SU-DHL-6 (cell line): ENCODE results near the gene MAGED1.

ENCODE experiments used
- H2AFZ ChIP-seq: fragments of 200-600 bp; sonication (generic); 2 replicates; pipeline ENCODE4 v1.6.1; 2014; ENCODE audit warnings: low read depth, mild to moderate bottlenecking, moderate library complexity, mixed read lengths, antibody characterized with exemption, low read length; ENCODE audit not compliant: severe bottlenecking
- H3F3A ChIP-seq: fragments of 200-600 bp; shearing (Covaris generic); 2 replicates; pipeline ENCODE4 v1.6.0; 2016; ENCODE audit warnings: antibody characterized with exemption, mild to moderate bottlenecking; ENCODE audit not compliant: insufficient read depth
- H3K27ac ChIP-seq: fragments of 200-600 bp; sonication (generic); 2 replicates; pipeline ENCODE4 v1.5.1; 2016; ENCODE audit warnings: low read depth, mild to moderate bottlenecking, low read length, moderate library complexity, mixed read lengths
- H3K27me3 ChIP-seq: fragments of 200-600 bp; sonication (generic), shearing (Covaris generic); 2 replicates; pipeline ENCODE4 v1.6.0; 2014; ENCODE audit warnings: mild to moderate bottlenecking, low read length
- H3K36me3 ChIP-seq: fragments of 200-600 bp; sonication (generic); 2 replicates; pipeline ENCODE4 v1.6.1; 2014; ENCODE audit warnings: mild to moderate bottlenecking, low read length, mixed read lengths
- H3K4me2 ChIP-seq: fragments of 300-600, 200-600 bp; shearing (Covaris generic), sonication (generic); 2 replicates; pipeline ENCODE4 v1.6.0; 2014; ENCODE audit warnings: low read length, low read depth, mild to moderate bottlenecking; ENCODE audit not compliant: poor library complexity, severe bottlenecking
- H3K4me3 ChIP-seq: fragments of 200-600 bp; sonication (generic); 2 replicates; pipeline ENCODE4 v1.5.1; 2014; ENCODE audit warnings: antibody characterized with exemption, low read length, mild to moderate bottlenecking, mixed read lengths; ENCODE audit not compliant: insufficient read depth, poor library complexity, severe bottlenecking
- H3K79me2 ChIP-seq: fragments of 200-600 bp; sonication (generic); 2 replicates; pipeline ENCODE4 v1.6.1; 2014; ENCODE audit warnings: mild to moderate bottlenecking, low read length, moderate library complexity; ENCODE audit not compliant: insufficient read depth
- H3K9ac ChIP-seq: fragments of 200-600 bp; sonication (generic); 2 replicates; pipeline ENCODE4 v1.7.0; 2014; ENCODE audit warnings: mild to moderate bottlenecking, low read length
- H3K9me2 ChIP-seq: fragments of 200-600 bp; sonication (generic); replicated peaks from 2 replicates; pipeline ENCODE4 v1.6.1; 2014; ENCODE audit warnings: low read length; ENCODE audit not compliant: insufficient read depth
- H3K9me3 ChIP-seq: fragments of 200-600 bp; sonication (generic); 2 replicates; pipeline ENCODE4 v1.6.1; 2014; ENCODE audit warnings: low read length, mixed read lengths; ENCODE audit not compliant: insufficient read depth
- H4K20me1 ChIP-seq: fragments of 200-600 bp; sonication (generic); 2 replicates; pipeline ENCODE4 v1.6.1; 2014; ENCODE audit warnings: low read depth, mild to moderate bottlenecking, antibody characterized with exemption, low read length, moderate library complexity, mixed read lengths
- EZH2phosphoT487 ChIP-seq: fragments of 200-600 bp; sonication (generic), shearing (Covaris generic); conservative IDR thresholded peaks from 2 replicates; pipeline ENCODE4 v1.6.1; 2018; ENCODE audit warnings: mild to moderate bottlenecking, antibody characterized with exemption, low read length, moderate library complexity, mixed read lengths
- TF ChIP-seq, protein P1 (sequence below): fragments of 200-600 bp; sonication (generic); IDR thresholded peaks from one replicate; pipeline ENCODE4 v1.5.1; 2017; ENCODE audit warnings: antibody characterized with exemption, mild to moderate bottlenecking, low read length, moderate library complexity; ENCODE audit not compliant: insufficient read depth, poor library complexity, severe bottlenecking

Gene MAGED1

DNA sequence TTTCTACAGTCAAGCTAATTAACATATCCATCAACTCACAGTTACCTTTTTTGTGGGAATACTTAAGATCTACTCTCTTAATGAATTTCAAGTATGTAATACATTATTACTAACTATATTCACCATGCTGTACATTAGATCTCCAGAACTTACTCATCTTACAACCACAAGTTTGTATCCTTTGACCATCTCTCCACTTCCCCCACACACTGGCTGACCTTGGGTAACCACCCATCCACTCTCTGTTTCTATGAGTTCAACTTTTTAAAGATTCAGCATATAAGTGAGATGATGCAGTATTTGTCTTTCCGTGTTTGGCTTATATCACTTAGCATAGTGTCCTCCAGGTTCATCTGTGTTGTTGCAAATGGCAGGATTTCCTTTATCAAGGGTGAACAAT, 30.5 kb upstream of the MAGED1 start:
- H3K9me3 ChIP-seq: no peaks in the 10 kb centered on the region
- H3K9ac ChIP-seq: no peak overlapping the region
- no peak overlapping the region for H2AFZ ChIP-seq
- H4K20me1 ChIP-seq: no peaks in the 10 kb centered on the region
- no peak overlapping the region for H3K27ac ChIP-seq
- H3K27me3 ChIP-seq: no peaks in the 10 kb centered on the region
- no peak overlapping the region for H3K4me3 ChIP-seq
- H3K9me2 ChIP-seq: no peaks in the 10 kb centered on the region
- H3K79me2 ChIP-seq: peaks cover 38% of the 10 kb centered on the region; the same call in 1 of the 2 replicates
- TF ChIP-seq, protein P1, sequence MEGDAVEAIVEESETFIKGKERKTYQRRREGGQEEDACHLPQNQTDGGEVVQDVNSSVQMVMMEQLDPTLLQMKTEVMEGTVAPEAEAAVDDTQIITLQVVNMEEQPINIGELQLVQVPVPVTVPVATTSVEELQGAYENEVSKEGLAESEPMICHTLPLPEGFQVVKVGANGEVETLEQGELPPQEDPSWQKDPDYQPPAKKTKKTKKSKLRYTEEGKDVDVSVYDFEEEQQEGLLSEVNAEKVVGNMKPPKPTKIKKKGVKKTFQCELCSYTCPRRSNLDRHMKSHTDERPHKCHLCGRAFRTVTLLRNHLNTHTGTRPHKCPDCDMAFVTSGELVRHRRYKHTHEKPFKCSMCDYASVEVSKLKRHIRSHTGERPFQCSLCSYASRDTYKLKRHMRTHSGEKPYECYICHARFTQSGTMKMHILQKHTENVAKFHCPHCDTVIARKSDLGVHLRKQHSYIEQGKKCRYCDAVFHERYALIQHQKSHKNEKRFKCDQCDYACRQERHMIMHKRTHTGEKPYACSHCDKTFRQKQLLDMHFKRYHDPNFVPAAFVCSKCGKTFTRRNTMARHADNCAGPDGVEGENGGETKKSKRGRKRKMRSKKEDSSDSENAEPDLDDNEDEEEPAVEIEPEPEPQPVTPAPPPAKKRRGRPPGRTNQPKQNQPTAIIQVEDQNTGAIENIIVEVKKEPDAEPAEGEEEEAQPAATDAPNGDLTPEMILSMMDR: no peak
- TF ChIP-seq EZH2phosphoT487: no peak
- H3K4me2 ChIP-seq: no peak overlapping the region
- H3F3A ChIP-seq: no peaks in the 10 kb centered on the region
- no peaks in the 10 kb centered on the region for H3K36me3 ChIP-seq

DNA sequence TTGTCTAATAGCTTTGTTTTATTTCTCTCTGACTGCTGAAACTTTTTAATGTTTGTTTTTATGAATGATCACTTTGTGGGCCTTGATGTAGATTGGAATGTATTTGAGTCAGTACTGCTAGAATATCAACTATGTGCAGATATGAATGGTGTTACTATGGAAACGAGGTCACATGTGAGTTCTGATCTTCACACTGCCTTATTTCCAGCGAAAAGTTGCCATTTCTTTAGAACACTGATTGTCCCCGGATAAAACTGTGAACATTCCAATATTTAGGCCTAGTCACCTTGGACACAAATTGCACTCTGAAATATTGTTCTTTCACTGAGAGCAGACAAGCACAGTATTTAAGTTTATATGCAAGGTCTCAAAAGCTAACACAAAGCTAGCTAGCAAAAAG, 27.2 kb upstream of the MAGED1 start:
- H3K36me3 ChIP-seq: no peaks in the 10 kb centered on the region
- no peak overlapping the region for H3K4me3 ChIP-seq
- no peak overlapping the region for H3K9ac ChIP-seq
- H3K9me3 ChIP-seq: no peaks in the 10 kb centered on the region
- no peak overlapping the region for H3K27ac ChIP-seq
- TF ChIP-seq EZH2phosphoT487: no peak
- TF ChIP-seq, protein P1: no peak
- H3K9me2 ChIP-seq: no peaks in the 10 kb centered on the region
- H2AFZ ChIP-seq: no peak overlapping the region
- H3F3A ChIP-seq: no peaks in the 10 kb centered on the region
- H3K79me2 ChIP-seq: peaks cover 46% of the 10 kb centered on the region; the same call in 1 of the 2 replicates
- H3K27me3 ChIP-seq: no peaks in the 10 kb centered on the region
- no peaks in the 10 kb centered on the region for H4K20me1 ChIP-seq
- H3K4me2 ChIP-seq: no peak overlapping the region

DNA sequence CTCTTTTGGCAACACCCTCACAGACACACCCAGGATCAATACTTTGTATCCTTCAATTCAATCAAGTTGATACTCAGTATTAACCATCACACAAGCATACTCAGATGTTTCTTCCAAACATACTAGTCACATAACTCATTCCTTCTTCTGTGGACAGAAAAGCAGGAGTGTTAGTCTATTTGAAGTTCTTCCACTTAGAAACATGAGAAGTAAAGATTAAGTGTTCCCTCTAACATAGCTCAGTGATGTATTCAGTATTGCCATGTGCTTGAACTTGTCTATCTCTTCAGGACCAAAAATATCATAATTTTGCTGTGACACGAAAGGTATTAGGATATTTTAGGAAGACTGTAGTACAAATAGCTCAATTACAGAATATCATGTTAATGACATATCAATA, 25.8 kb upstream of the MAGED1 start:
- H3K4me2 ChIP-seq: no peak overlapping the region
- H3K9ac ChIP-seq: no peak overlapping the region
- H3K36me3 ChIP-seq: no peaks in the 10 kb centered on the region
- H3K27me3 ChIP-seq: no peaks in the 10 kb centered on the region
- no peak for TF ChIP-seq EZH2phosphoT487
- TF ChIP-seq, protein P1: no peak
- H4K20me1 ChIP-seq: no peaks in the 10 kb centered on the region
- H2AFZ ChIP-seq: no peak overlapping the region
- peaks cover 37% of the 10 kb centered on the region; the same call in 1 of the 2 replicates for H3K79me2 ChIP-seq
- H3K4me3 ChIP-seq: no peak overlapping the region
- H3K27ac ChIP-seq: no peak overlapping the region
- no peaks in the 10 kb centered on the region for H3K9me2 ChIP-seq
- H3F3A ChIP-seq: no peaks in the 10 kb centered on the region
- no peaks in the 10 kb centered on the region for H3K9me3 ChIP-seq
